ENCODE results near the gene BTNL2. TPM values are rescaled to one million over a fixed set of nuclear protein-coding genes. Genes with fewer than 3 reads are reported as not detected.

Gene BTNL2
- total RNA-seq, 1 donor from 2014 or later = not detected

GRCh38 chr6:32413427-32414047 is 6.6 kb upstream of the BTNL2 start:
- Mint-ChIP-seq H3K27me3 (ENCODE audit: low read depth) (peaks cover 69% of the 10 kb centered on the region), H3K36me3 (no peaks in the 10 kb centered on the region), H3K4me3 (no peak overlapping the region), H3K9me3 (no peaks in the 10 kb centered on the region), H3K4me1 (peaks cover 4% of the 10 kb centered on the region), H3K27ac (no peak overlapping the region)
- peak; percentile 90 for TF ChIP-seq CTCF (IDR thresholded peaks at IDR 0.05; ENCODE audit: unreplicated experiment)
- DNase-seq (ENCODE audit: low spot score in 2 of 2, unreplicated experiment in 2 of 2) = peak; percentile 71 to 90

- H3K27ac Mint-ChIP-seq = no peak overlapping the region
- DNase-seq (ENCODE audit: low spot score in 2 of 2, unreplicated experiment in 2 of 2) = no peak
- no peak for TF ChIP-seq CTCF (IDR thresholded peaks at IDR 0.05; ENCODE audit: unreplicated experiment)
- peaks cover 79% of the 10 kb centered on the region for H3K27me3 Mint-ChIP-seq (ENCODE audit: low read depth)
- no peaks in the 10 kb centered on the region for H3K36me3 Mint-ChIP-seq
- H3K9me3 Mint-ChIP-seq = no peaks in the 10 kb centered on the region
- H3K4me1 Mint-ChIP-seq = peaks cover 4% of the 10 kb centered on the region
- H3K4me3 Mint-ChIP-seq = no peak overlapping the region
Measured at GRCh38 chr6:32411566-32412327, 4.8 kb upstream of the BTNL2 start.

- Mint-ChIP-seq H3K4me3 (no peak overlapping the region), H3K27me3 (ENCODE audit: low read depth) (peaks cover 80% of the 10 kb centered on the region), H3K36me3 (no peaks in the 10 kb centered on the region), H3K4me1 (peaks cover 4% of the 10 kb centered on the region), H3K27ac (no peak overlapping the region), H3K9me3 (no peaks in the 10 kb centered on the region)
- DNase-seq (ENCODE audit: low spot score in 2 of 2, unreplicated experiment in 2 of 2) = no peak
- no peak for TF ChIP-seq CTCF (IDR thresholded peaks at IDR 0.05; ENCODE audit: unreplicated experiment)
Measured at GRCh38 chr6:32410906-32411305, 3.9 kb upstream of the BTNL2 start.

GRCh38 chr6:32406197-32406596 is 784 bp downstream of the BTNL2 start:
- H3K9me3 Mint-ChIP-seq = no peaks in the 10 kb centered on the region
- H3K36me3 Mint-ChIP-seq = no peaks in the 10 kb centered on the region
- DNase-seq (ENCODE audit: low spot score in 2 of 2, unreplicated experiment in 2 of 2) = no peak
- no peak overlapping the region for H3K27ac Mint-ChIP-seq
- peaks cover 66% of the 10 kb centered on the region for H3K27me3 Mint-ChIP-seq (ENCODE audit: low read depth)
- no peak for TF ChIP-seq CTCF (IDR thresholded peaks at IDR 0.05; ENCODE audit: unreplicated experiment)
- H3K4me3 Mint-ChIP-seq = no peak overlapping the region
- no peaks in the 10 kb centered on the region for H3K4me1 Mint-ChIP-seq

- Mint-ChIP-seq H3K27me3 (ENCODE audit: low read depth) (peaks cover 63% of the 10 kb centered on the region), H3K9me3 (no peaks in the 10 kb centered on the region)
Measured at GRCh38 chr6:32405656-32406055, 1.3 kb downstream of the BTNL2 start.

More at GRCh38 chr6:32405656-32406055, 1.3 kb downstream of the BTNL2 start:
- Mint-ChIP-seq H3K27ac (no peak overlapping the region), H3K36me3 (no peaks in the 10 kb centered on the region), H3K4me3 (no peak overlapping the region), H3K4me1 (no peaks in the 10 kb centered on the region)
- no peak for DNase-seq (ENCODE audit: low spot score in 2 of 2, unreplicated experiment in 2 of 2)
- TF ChIP-seq CTCF (IDR thresholded peaks at IDR 0.05; ENCODE audit: unreplicated experiment) = no peak

Data from mesothelial cell of epicardium (in vitro differentiated cells).